Ectodermal cell (in vitro differentiated cells): ENCODE results near the gene SRGAP1.
"Not testable (repeated sequence)": the region's sequence is repeated elsewhere in the genome, so short reads cannot be mapped to it uniquely, and the experiment has no call there.

ENCODE experiments used
- H3K27ac ChIP-seq: 2 replicates; pipeline ENCODE4 v1.7.0; 2013; ENCODE audit warnings: mild to moderate bottlenecking, low read depth, low read length; ENCODE audit not compliant: insufficient read depth, poor library complexity, severe bottlenecking
- H3K27me3 ChIP-seq: 2 replicates; pipeline ENCODE4 v1.7.0; 2013; ENCODE audit warnings: mild to moderate bottlenecking, low read length; ENCODE audit not compliant: insufficient read depth, control insufficient read depth, poor library complexity, severe bottlenecking
- H3K36me3 ChIP-seq: one replicate; pipeline ENCODE4 v1.7.0; 2013; ENCODE audit warnings: low read length; ENCODE audit not compliant: control insufficient read depth, insufficient read depth
- H3K4me1 ChIP-seq: one replicate; pipeline ENCODE4 v1.7.0; 2013; ENCODE audit warnings: low read length; ENCODE audit not compliant: control insufficient read depth, insufficient read depth
- H3K4me3 ChIP-seq: 2 replicates; pipeline ENCODE4 v1.7.0; 2013; ENCODE audit warnings: low read depth, low read length, control low read depth; ENCODE audit not compliant: insufficient read depth
- H3K9me3 ChIP-seq: 2 replicates; pipeline ENCODE4 v1.7.0; 2013; ENCODE audit warnings: mild to moderate bottlenecking, low read length, moderate library complexity; ENCODE audit not compliant: control insufficient read depth
- WGBS, 2 experiments: methylation state at CpG; one replicate each; pipeline ENCODE4 v1.1.7; 2013; ENCODE audit warnings: missing lambda C conversion rate in 2 of 2; 5-methylcytosine and 5-hydroxymethylcytosine counted together

SRGAP1 gene

DNA sequence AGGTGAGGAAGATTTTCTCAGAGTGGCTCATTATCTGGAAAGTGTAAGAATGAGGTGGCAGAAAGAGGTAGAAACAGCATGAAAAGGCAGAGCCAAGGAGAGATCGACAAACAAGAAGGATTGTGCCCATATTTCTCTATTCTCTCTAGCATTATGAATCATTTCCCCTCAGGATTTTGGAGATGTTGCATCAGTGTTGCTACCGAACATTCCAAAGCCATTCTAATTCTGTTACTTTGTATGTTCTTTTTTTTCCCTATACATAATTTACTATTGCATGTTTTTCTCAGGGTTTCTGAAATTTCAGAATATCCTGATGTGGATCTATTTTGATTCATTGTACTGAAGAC is 316.2 kb downstream of the SRGAP1 start:
- H3K27ac ChIP-seq, result no peak overlapping the region
- no peaks in the 10 kb centered on the region for H3K4me1 ChIP-seq
- no peaks in the 10 kb centered on the region for H3K36me3 ChIP-seq
- H3K4me3 ChIP-seq, result no peak overlapping the region
- H3K9me3 ChIP-seq, result no peaks in the 10 kb centered on the region
- H3K27me3 ChIP-seq, result no peaks in the 10 kb centered on the region
- WGBS, 2 experiments, result 94 to 100% methylated on average over 2 of the region's 2 CpGs

DNA sequence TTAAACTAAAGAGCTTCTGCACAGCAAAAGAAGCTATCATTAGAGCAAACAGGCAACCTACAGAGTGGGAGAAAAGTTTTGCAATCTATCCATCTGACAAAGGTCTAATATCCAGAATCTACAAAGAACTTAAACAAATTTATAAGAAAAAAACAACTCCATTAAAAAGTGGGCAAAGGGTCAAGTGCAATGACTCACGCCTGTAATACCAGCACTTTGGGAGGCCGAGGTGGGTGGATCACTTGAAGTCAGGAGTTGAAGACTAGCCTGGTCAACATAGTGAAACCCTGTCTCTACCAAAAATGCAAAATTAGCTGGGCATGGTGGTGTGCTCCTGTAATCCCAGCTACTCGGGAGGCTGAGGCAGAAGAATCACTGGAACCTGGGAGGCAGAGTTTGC is 322.1 kb downstream of the SRGAP1 start:
- 87 to 92% methylated on average over 3 of the region's 3 CpGs for WGBS, 2 experiments
- H3K9me3 ChIP-seq, result not testable (repeated sequence)

DNA sequence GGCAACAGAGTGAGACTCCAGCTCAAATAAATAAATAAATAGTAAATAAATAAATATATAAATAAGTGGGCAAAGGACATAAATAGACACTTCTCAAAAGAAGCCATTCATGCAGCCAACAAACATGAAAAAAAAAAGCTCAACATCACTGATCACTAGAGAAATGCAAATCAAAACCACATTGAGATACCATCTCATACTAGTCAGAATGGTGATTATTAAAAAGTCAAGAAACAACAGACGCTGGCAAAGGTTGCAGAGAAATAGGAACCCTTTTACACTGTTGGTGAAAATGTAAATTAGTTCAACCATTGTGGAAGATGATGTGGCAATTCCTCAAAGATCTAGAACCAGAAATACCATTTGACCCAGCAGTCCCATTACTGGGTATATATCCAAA is 322.5 kb downstream of the SRGAP1 start:
- H3K27me3 ChIP-seq, H3K36me3 ChIP-seq, H3K27ac ChIP-seq, H3K4me1 ChIP-seq, H3K4me3 ChIP-seq, H3K9me3 ChIP-seq: not testable (repeated sequence)
- WGBS, 2 experiments, result 83 to 93% methylated on average over 1 of the region's 1 CpG

More for the DNA sequence above, 322.1 kb downstream of the SRGAP1 start:
- H3K36me3 ChIP-seq, H3K4me3 ChIP-seq, H3K27me3 ChIP-seq, H3K4me1 ChIP-seq, H3K27ac ChIP-seq: not testable (repeated sequence)

DNA sequence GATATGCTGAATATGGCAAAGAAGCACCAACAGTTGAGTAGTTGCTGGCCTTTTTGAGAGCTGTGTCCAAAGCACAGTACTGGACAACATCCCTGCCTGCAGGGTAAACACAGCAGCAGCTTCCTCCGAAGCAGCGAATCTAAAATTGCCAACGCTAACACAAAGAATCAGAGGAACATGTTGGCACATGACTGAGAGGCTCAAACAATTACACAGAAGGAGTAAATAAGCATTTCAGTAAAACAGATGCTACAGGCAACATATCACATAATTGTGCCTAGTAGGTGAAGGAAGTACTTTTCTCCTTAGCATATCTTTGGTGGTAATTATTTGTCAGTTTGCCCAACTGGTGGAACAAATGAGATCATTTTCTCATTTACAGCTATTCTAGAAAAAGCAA is 325.5 kb downstream of the SRGAP1 start:
- Histone ChIP-seq H3K27me3 (no peaks in the 10 kb centered on the region), H3K4me1 (no peaks in the 10 kb centered on the region), H3K9me3 (no peaks in the 10 kb centered on the region), H3K36me3 (no peaks in the 10 kb centered on the region), H3K27ac (no peak overlapping the region), H3K4me3 (no peak overlapping the region)
- WGBS, 2 experiments, result 89 to 90% methylated on average over 3 of the region's 3 CpGs

DNA sequence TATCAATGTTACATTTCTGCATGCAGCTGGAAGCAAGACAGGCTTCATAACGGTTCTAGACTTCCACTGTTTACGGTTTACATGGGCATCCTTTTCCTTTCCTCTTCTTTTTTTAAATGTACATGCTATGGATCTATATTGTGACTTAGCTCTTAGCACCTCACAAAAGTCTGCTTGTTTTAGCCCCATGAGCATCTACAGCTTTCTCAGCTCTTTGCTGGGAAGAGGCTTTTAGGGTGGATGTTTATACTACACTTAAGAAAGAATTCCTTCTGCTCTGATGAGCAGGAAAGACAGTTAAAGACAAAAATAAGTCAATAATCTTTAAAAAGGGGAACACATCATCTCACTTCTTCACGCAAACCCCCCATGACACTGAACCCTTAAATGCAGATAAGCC is 326.2 kb downstream of the SRGAP1 start:
- 82 to 93% methylated on average over 3 of the region's 3 CpGs for WGBS, 2 experiments
- no peaks in the 10 kb centered on the region for H3K36me3 ChIP-seq
- H3K27ac ChIP-seq, result no peak overlapping the region
- no peaks in the 10 kb centered on the region for H3K27me3 ChIP-seq
- no peaks in the 10 kb centered on the region for H3K9me3 ChIP-seq
- no peaks in the 10 kb centered on the region for H3K4me1 ChIP-seq
- no peak overlapping the region for H3K4me3 ChIP-seq

DNA sequence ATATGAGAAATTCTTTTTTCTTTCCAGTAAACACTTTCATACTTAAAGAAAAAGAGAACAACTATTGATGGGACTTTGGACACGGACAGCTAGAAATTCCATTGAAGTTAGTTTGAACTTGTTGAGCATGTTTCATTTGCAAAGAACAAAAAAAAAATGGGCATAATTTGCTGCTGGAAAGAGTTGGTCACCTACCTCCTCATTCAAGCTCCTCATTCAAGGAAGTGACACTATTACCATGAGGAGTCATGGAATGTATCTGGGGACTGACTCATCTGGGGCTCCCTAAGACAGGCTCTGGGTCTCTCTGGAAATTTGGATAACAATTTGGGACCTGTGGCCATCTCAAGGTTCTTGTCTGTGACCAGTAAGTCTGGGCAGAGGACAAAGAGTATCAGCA is 327.2 kb downstream of the SRGAP1 start:
- Histone ChIP-seq H3K4me3 (no peak overlapping the region), H3K9me3 (no peaks in the 10 kb centered on the region), H3K36me3 (no peaks in the 10 kb centered on the region), H3K4me1 (no peaks in the 10 kb centered on the region), H3K27me3 (no peaks in the 10 kb centered on the region), H3K27ac (no peak overlapping the region)
- WGBS, 2 experiments, result 67 to 100% methylated on average over 1 of the region's 1 CpG

DNA sequence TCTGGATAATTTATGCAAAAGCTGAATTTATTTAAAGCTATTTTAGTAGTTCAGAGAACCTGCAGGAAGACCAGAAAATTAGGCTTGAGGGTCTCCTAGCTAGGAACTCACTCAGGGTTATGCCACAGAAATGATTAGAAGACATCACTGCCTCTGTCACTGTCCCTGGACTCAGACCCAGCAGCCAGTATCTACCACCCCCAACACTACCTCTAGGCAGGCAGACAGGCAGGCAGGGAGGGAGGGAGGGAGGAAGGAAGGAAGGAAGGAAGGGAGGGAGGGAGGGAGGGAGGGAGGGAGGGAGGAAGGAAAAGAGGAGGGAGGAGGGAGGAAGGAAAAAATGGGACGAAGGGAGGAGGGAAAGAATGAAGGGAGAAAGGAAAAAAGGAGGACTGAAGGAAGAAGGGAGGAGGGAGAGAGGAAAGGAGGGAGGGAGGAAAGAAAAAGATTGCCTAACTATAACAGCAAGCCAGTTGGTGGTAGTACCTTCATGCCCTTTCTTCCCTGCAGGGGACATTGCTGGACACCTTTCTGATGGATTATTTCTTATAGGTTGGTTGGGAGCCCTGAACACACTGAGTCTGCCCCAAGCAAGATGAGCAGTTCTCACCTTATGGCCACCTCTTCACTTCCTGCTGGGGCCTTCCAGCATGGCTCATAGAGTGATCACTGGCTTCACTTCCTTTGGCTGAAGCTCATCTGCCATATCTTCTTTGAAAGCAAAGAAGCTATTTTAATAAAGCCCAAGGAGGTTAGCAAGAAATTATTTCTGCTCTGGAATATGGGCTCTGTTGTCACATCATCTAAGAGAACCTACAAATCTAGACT is 327.9 kb downstream of the SRGAP1 start:
- no peak overlapping the region for H3K4me3 ChIP-seq
- WGBS, 2 experiments, result 54 to 78% methylated on average over 1 of the region's 1 CpG
- H3K4me1 ChIP-seq, result no peaks in the 10 kb centered on the region
- no peaks in the 10 kb centered on the region for H3K36me3 ChIP-seq
- no peaks in the 10 kb centered on the region for H3K9me3 ChIP-seq
- no peak overlapping the region for H3K27ac ChIP-seq
- H3K27me3 ChIP-seq, result no peaks in the 10 kb centered on the region

DNA sequence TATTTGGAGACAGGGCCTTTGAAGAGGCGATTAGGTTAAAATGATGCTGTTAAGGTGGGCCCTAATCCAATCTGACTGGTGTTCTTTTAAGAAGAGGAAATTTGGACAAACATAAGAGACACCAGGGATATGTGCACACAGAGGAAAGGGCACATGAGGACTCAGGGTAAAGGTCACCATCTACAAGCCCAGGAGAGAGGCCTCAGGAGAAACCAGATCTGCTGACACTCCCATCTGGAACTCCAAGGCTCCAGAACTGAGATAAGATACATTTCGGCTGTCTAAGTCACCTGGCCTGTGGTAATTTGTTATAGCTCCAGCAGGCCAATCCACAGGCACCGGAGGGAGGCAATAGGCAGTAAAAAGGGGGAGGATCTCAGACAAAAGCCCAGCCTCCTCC is 329.0 kb downstream of the SRGAP1 start:
- Histone ChIP-seq H3K9me3 (no peaks in the 10 kb centered on the region), H3K27me3 (no peaks in the 10 kb centered on the region), H3K36me3 (no peaks in the 10 kb centered on the region), H3K27ac (no peak overlapping the region), H3K4me3 (no peak overlapping the region), H3K4me1 (no peaks in the 10 kb centered on the region)
- WGBS, 2 experiments, result 86 to 89% methylated on average over 3 of the region's 3 CpGs

DNA sequence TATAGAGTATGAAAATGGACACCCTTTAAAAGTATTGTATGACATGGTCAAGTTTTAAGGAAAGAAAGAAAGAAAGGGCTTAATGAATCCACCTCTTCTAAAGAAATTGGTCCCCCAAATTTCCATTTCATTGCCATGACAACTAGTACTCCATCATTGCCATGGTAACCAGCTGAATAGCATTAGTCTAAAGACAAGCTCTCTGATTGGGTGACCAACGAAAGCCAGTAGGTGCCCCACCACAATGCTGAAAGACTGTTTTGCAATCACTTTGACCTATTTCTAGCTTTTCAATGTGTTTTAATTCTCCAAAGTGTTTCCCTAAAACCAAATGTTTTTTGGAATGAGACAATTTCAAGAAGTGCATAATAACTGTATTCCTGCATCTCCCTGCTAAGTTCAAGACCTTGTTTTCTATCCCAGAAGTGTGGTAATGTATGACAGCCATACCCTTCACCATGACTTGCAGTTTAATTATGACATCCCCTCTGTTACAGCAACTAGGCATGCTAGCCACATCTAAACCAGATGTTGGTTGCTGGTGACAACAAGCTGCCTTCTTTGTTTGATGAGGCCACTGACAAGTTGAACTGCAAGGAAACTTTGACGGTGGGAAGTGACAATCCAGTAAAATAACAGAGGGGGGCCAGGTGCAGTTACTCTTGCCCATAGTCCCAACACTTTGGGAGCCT is 330.9 kb downstream of the SRGAP1 start:
- no peak overlapping the region for H3K27ac ChIP-seq
- no peak overlapping the region for H3K4me3 ChIP-seq
- no peaks in the 10 kb centered on the region for H3K27me3 ChIP-seq
- no peaks in the 10 kb centered on the region for H3K36me3 ChIP-seq
- no peaks in the 10 kb centered on the region for H3K4me1 ChIP-seq
- 87 to 90% methylated on average over 2 of the region's 2 CpGs for WGBS, 2 experiments
- no peaks in the 10 kb centered on the region for H3K9me3 ChIP-seq

DNA sequence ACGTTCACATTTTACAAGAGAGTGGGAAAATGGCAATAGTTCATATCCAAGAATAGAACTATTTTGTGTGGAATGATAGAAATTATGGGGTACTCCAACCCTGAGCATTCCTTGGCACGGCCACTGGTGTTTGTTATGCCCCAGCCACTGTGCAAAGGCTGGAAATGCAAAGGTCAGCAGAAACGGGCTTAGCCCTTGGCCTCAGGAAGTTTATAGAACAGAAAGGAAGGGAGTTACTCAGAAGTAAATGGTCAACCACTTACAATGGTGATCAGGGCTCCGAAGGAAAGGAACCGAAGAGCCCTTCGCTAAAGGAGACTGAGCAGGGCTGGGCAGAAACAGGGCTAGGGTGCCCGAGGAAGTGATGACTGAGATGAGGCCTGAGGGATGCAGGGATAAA is 332.5 kb downstream of the SRGAP1 start:
- Histone ChIP-seq H3K27ac (no peak overlapping the region), H3K4me3 (no peak overlapping the region), H3K4me1 (no peaks in the 10 kb centered on the region), H3K27me3 (no peaks in the 10 kb centered on the region), H3K9me3 (no peaks in the 10 kb centered on the region), H3K36me3 (no peaks in the 10 kb centered on the region)
- WGBS, 2 experiments, result 93 to 94% methylated on average over 7 of the region's 7 CpGs
